ENCODE measurements around the gene TPPP.

Gene TPPP

GRCh38 chr5:618450-618849 is 74.7 kb downstream of the TPPP start:
- H3K36me3 ChIP-seq (ENCODE audit: low read length), result peaks cover 9% of the 10 kb centered on the region
- H3K4me2 ChIP-seq (ENCODE audit: low read depth, low read length, poor library complexity, severe bottlenecking), result no peak overlapping the region
- H3K79me2 ChIP-seq (ENCODE audit: insufficient read depth, low read length), result peaks cover 46% of the 10 kb centered on the region
- no peak overlapping the region for H3K9ac ChIP-seq (ENCODE audit: low read length)
- no peak overlapping the region for H2AFZ ChIP-seq (ENCODE audit: low read depth, low read length, severe bottlenecking)
- H3K4me3 ChIP-seq (ENCODE audit: insufficient read depth, low read length, poor library complexity, severe bottlenecking), result no peak overlapping the region
- no peaks in the 10 kb centered on the region for H4K20me1 ChIP-seq (ENCODE audit: low read depth, low read length)
- no peak overlapping the region for H3K27ac ChIP-seq (ENCODE audit: low read depth, low read length)
- no peaks in the 10 kb centered on the region for H3K9me3 ChIP-seq (ENCODE audit: insufficient read depth, low read length)
- H3K9me2 ChIP-seq (replicated peaks; ENCODE audit: insufficient read depth, low read length), result no peaks in the 10 kb centered on the region
- H3K27me3 ChIP-seq (ENCODE audit: low read length), result no peaks in the 10 kb centered on the region
- TF ChIP-seq CTCF (IDR thresholded peaks at IDR 0.05; ENCODE audit: insufficient read depth, low read length, poor library complexity, severe bottlenecking) (no peak), EZH2phosphoT487 (conservative IDR thresholded peaks at IDR 0.05; ENCODE audit: low read length) (no peak)
- no peaks in the 10 kb centered on the region for H3F3A ChIP-seq (ENCODE audit: insufficient read depth)

- no peaks in the 10 kb centered on the region for H4K20me1 ChIP-seq (ENCODE audit: low read depth, low read length)
- H3K4me3 ChIP-seq (ENCODE audit: insufficient read depth, low read length, poor library complexity, severe bottlenecking), result no peak overlapping the region
- H3K4me2 ChIP-seq (ENCODE audit: low read depth, low read length, poor library complexity, severe bottlenecking), result no peak overlapping the region
- H3F3A ChIP-seq (ENCODE audit: insufficient read depth), result no peaks in the 10 kb centered on the region
- TF ChIP-seq EZH2phosphoT487 (conservative IDR thresholded peaks at IDR 0.05; ENCODE audit: low read length) (no peak), CTCF (IDR thresholded peaks at IDR 0.05; ENCODE audit: insufficient read depth, low read length, poor library complexity, severe bottlenecking) (no peak)
- no peak overlapping the region for H2AFZ ChIP-seq (ENCODE audit: low read depth, low read length, severe bottlenecking)
- H3K27ac ChIP-seq (ENCODE audit: low read depth, low read length), result no peak overlapping the region
- H3K9me3 ChIP-seq (ENCODE audit: insufficient read depth, low read length), result no peaks in the 10 kb centered on the region
- H3K9me2 ChIP-seq (replicated peaks; ENCODE audit: insufficient read depth, low read length), result no peaks in the 10 kb centered on the region
- H3K27me3 ChIP-seq (ENCODE audit: low read length), result no peaks in the 10 kb centered on the region
- no peak overlapping the region for H3K9ac ChIP-seq (ENCODE audit: low read length)
- peaks cover 9% of the 10 kb centered on the region for H3K36me3 ChIP-seq (ENCODE audit: low read length)
- H3K79me2 ChIP-seq (ENCODE audit: insufficient read depth, low read length), result peaks cover 51% of the 10 kb centered on the region
Measured at GRCh38 chr5:617896-618295, 75.3 kb downstream of the TPPP start.

GRCh38 chr5:616484-617039 is 76.6 kb downstream of the TPPP start:
- TF ChIP-seq CTCF (IDR thresholded peaks at IDR 0.05; ENCODE audit: insufficient read depth, low read length, poor library complexity, severe bottlenecking) (no peak), EZH2phosphoT487 (conservative IDR thresholded peaks at IDR 0.05; ENCODE audit: low read length) (no peak)
- Histone ChIP-seq H3K9me3 (ENCODE audit: insufficient read depth, low read length) (no peaks in the 10 kb centered on the region), H3K79me2 (ENCODE audit: insufficient read depth, low read length) (peaks cover 57% of the 10 kb centered on the region), H3K27ac (ENCODE audit: low read depth, low read length) (no peak overlapping the region), H2AFZ (ENCODE audit: low read depth, low read length, severe bottlenecking) (no peak overlapping the region), H3K9ac (ENCODE audit: low read length) (no peak overlapping the region), H3K4me3 (ENCODE audit: insufficient read depth, low read length, poor library complexity, severe bottlenecking) (no peak overlapping the region), H3K27me3 (ENCODE audit: low read length) (no peaks in the 10 kb centered on the region), H3F3A (ENCODE audit: insufficient read depth) (no peaks in the 10 kb centered on the region), H3K36me3 (ENCODE audit: low read length) (peaks cover 9% of the 10 kb centered on the region), H3K9me2 (replicated peaks; ENCODE audit: insufficient read depth, low read length) (no peaks in the 10 kb centered on the region), H3K4me2 (ENCODE audit: low read depth, low read length, poor library complexity, severe bottlenecking) (no peak overlapping the region), H4K20me1 (ENCODE audit: low read depth, low read length) (no peaks in the 10 kb centered on the region)
